ENCODE measurements around the gene KCNK15. TPM values are rescaled to one million over a fixed set of nuclear protein-coding genes. Genes with fewer than 3 reads are reported as not detected.

The KCNK15 gene
- total and polyA plus RNA-seq, 10 of the 15 experiments (the other 5 are each of a cell fraction or from before 2014, with no cell fraction given) = not detected

- ChIA-PET POLR2A (no interaction called here), SMC1A (ENCODE audit: uncharacterized antibody, unreplicated experiment) (interaction anchor here (0.6 kb wide), 1 partner anchor 161 kb away, joined by 3 read pairs; no protein-coding TSS in a partner anchor), CTCF (no interaction called here), RAD21 (ENCODE audit: unreplicated experiment) (no interaction called here)
- no TSS peak for BruUV-seq (replicated peaks)
- no peak for DNase-seq (ENCODE audit: low read depth, low spot score)
- Histone ChIP-seq H2AFZ (ENCODE audit: control insufficient read depth, low read depth, low read length) (no peak overlapping the region), H3K9me3 (replicated peaks; ENCODE audit: control insufficient read depth, insufficient read depth, low read length) (no peaks in the 10 kb centered on the region), H3K36me3 (ENCODE audit: control insufficient read depth in 2 of 2, insufficient read depth in 2 of 2, low read length in 1 of 2) (no peaks in the 10 kb centered on the region), H3K27me3 (replicated peaks in 1 of 2; ENCODE audit: control insufficient read depth in 2 of 2, insufficient read depth in 2 of 2, low read length in 1 of 2) (no peaks in the 10 kb centered on the region; a peak in 2 of 4 replicates), H3K9ac (ENCODE audit: control insufficient read depth, insufficient read depth, low read length) (no peak overlapping the region), H3K4me2 (ENCODE audit: control insufficient read depth, insufficient read depth) (no peak overlapping the region), H3K79me2 (ENCODE audit: control insufficient read depth, insufficient read depth, low read length) (no peaks in the 10 kb centered on the region), H3K27ac (ENCODE audit: control insufficient read depth, insufficient read depth) (no peak overlapping the region), H3K4me1 (ENCODE audit: control insufficient read depth, insufficient read depth, low read length) (no peaks in the 10 kb centered on the region), H3K4me3 (no peak overlapping the region), H4K20me1 (ENCODE audit: control insufficient read depth, insufficient read depth) (no peaks in the 10 kb centered on the region)
- in situ Hi-C loops (cut with MboI) (no loop called here), intact Hi-C loops (cut with micrococcal nuclease; ENCODE audit: unreplicated experiment) (no loop called here)
- ATAC-seq = no peak
- FAIRE-seq = no peak
- TF ChIP-seq CUX1 (IDR thresholded peaks at IDR 0.05; ENCODE audit: insufficient replicate concordance, low read depth, low read length) (no peak), RAD21 (IDR thresholded peaks at IDR 0.05; ENCODE audit: insufficient read depth, low read depth, low read length) (no peak), CBX3 (IDR thresholded peaks at IDR 0.05; ENCODE audit: borderline replicate concordance, low read depth) (no peak), IRF3 (IDR thresholded peaks at IDR 0.05) (no peak), POLR2A (IDR thresholded peaks at IDR 0.05; ENCODE audit: low read depth, low read length) (no peak), NFYB (IDR thresholded peaks at IDR 0.05; ENCODE audit: insufficient read depth, low read depth, low read length) (no peak), RBBP5 (conservative IDR thresholded peaks at IDR 0.05) (no peak), FOS (IDR thresholded peaks at IDR 0.05; ENCODE audit: borderline replicate concordance, extremely low read depth, insufficient read length) (no peak), RB1 (IDR thresholded peaks at IDR 0.05; ENCODE audit: borderline replicate concordance) (no peak), EGR1 (IDR thresholded peaks at IDR 0.05; ENCODE audit: borderline replicate concordance in 1 of 2, low read depth in 2 of 2, low read length in 2 of 2) (no peak), SP1 (IDR thresholded peaks at IDR 0.05; ENCODE audit: low read depth, low read length) (no peak)
- TF ChIP-seq, protein P1, sequence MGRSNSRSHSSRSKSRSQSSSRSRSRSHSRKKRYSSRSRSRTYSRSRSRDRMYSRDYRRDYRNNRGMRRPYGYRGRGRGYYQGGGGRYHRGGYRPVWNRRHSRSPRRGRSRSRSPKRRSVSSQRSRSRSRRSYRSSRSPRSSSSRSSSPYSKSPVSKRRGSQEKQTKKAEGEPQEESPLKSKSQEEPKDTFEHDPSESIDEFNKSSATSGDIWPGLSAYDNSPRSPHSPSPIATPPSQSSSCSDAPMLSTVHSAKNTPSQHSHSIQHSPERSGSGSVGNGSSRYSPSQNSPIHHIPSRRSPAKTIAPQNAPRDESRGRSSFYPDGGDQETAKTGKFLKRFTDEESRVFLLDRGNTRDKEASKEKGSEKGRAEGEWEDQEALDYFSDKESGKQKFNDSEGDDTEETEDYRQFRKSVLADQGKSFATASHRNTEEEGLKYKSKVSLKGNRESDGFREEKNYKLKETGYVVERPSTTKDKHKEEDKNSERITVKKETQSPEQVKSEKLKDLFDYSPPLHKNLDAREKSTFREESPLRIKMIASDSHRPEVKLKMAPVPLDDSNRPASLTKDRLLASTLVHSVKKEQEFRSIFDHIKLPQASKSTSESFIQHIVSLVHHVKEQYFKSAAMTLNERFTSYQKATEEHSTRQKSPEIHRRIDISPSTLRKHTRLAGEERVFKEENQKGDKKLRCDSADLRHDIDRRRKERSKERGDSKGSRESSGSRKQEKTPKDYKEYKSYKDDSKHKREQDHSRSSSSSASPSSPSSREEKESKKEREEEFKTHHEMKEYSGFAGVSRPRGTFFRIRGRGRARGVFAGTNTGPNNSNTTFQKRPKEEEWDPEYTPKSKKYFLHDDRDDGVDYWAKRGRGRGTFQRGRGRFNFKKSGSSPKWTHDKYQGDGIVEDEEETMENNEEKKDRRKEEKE (IDR thresholded peaks at IDR 0.05) = no peak
- TF ChIP-seq, protein P2, sequence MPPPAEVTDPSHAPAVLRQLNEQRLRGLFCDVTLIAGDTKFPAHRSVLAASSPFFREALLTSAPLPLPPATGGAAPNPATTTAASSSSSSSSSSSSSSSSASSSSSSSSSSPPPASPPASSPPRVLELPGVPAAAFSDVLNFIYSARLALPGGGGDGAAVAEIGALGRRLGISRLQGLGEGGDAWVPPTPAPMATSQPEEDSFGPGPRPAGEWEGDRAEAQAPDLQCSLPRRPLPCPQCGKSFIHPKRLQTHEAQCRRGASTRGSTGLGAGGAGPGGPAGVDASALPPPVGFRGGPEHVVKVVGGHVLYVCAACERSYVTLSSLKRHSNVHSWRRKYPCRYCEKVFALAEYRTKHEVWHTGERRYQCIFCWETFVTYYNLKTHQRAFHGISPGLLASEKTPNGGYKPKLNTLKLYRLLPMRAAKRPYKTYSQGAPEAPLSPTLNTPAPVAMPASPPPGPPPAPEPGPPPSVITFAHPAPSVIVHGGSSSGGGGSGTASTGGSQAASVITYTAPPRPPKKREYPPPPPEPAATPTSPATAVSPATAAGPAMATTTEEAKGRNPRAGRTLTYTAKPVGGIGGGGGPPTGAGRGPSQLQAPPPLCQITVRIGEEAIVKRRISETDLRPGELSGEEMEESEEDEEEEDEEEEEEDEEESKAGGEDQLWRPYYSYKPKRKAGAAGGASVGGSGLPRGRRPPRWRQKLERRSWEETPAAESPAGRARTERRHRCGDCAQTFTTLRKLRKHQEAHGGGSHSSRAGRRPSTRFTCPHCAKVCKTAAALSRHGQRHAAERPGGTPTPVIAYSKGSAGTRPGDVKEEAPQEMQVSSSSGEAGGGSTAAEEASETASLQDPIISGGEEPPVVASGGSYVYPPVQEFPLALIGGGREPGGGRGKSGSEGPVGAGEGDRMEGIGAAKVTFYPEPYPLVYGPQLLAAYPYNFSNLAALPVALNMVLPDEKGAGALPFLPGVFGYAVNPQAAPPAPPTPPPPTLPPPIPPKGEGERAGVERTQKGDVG (CRISPR knock-in tag; IDR thresholded peaks at IDR 0.05) = no peak
Observed at GRCh38 chr20:44796311-44796710, 50.6 kb downstream of the KCNK15 start.
